A673 (cell line): ENCODE results near the gene TTC9B. TPM values are rescaled to one million over a fixed set of nuclear protein-coding genes. Genes with fewer than 3 reads are reported as not detected.

Experiments used
- BruUV-seq: library from RNA; stranded (reverse); fragments of 400-500 nt; replicated peaks from 2 replicates; lab custom pipeline; 2021; lab: Mats Ljungman, UMichigan
- CTCF ChIA-PET: fragments of 300-600 bp; sonication (Branson Sonifier 250); formaldehyde crosslinking; loops from one replicate; lab custom pipeline; 2022; ENCODE audit warnings: antibody characterized with exemption; lab: Charles Lee
- POLR2A ChIA-PET: fragments of 300-600 bp; sonication (Branson Sonifier 250); formaldehyde crosslinking; loops from one replicate; lab custom pipeline; 2022; ENCODE audit warnings: antibody characterized with exemption; ENCODE audit not compliant: low non-redundant PET; lab: Charles Lee
- DNase-seq: peaks from one replicate; pipeline ENCODE4 v3.0.0-alpha.2; 2015; ENCODE audit warnings: low spot score
- H3K27ac ChIP-seq: fragments of 200-600 bp; sonication (generic); 2 replicates; pipeline ENCODE4 v1.5.1; 2016; ENCODE audit warnings: mixed run types, low read depth, mild to moderate bottlenecking, mixed read lengths, antibody characterized with exemption, low read length; ENCODE audit not compliant: poor library complexity, severe bottlenecking
- H3K27me3 ChIP-seq: fragments of 200-600 bp; sonication (generic); replicated peaks from 2 replicates; pipeline ENCODE4 v1.6.1; 2017; ENCODE audit warnings: mixed run types, low read depth, mild to moderate bottlenecking, mixed read lengths, antibody characterized with exemption, low read length; ENCODE audit not compliant: insufficient read depth, poor library complexity
- H3K36me3 ChIP-seq: fragments of 200-600 bp; sonication (generic); 2 replicates; pipeline ENCODE4 v1.6.1; 2016; ENCODE audit warnings: mixed run types, mild to moderate bottlenecking, mixed read lengths, antibody characterized with exemption, low read length; ENCODE audit not compliant: insufficient read depth, poor library complexity, severe bottlenecking
- H3K4me1 ChIP-seq: fragments of 200-600 bp; sonication (generic); 2 replicates; pipeline ENCODE4 v1.6.1; 2017; ENCODE audit warnings: mixed run types, mild to moderate bottlenecking, mixed read lengths, antibody characterized with exemption, low read length; ENCODE audit not compliant: insufficient read depth, poor library complexity, severe bottlenecking
- H3K4me3 ChIP-seq: fragments of 200-600 bp; sonication (generic); 2 replicates; pipeline ENCODE4 v1.5.1; 2016; ENCODE audit warnings: low read depth, mixed run types, mild to moderate bottlenecking, mixed read lengths, low read length; ENCODE audit not compliant: poor library complexity, severe bottlenecking
- H3K9me3 ChIP-seq: fragments of 200-600 bp; sonication (generic); 2 replicates; pipeline ENCODE4 v1.6.1; 2016; ENCODE audit warnings: mixed run types, low read depth, mild to moderate bottlenecking, mixed read lengths, antibody characterized with exemption, low read length; ENCODE audit not compliant: poor library complexity, severe bottlenecking
- EZH2 ChIP-seq: fragments of 200-600 bp; sonication (generic); IDR thresholded peaks from 2 replicates; pipeline ENCODE4 v1.6.1; 2017; ENCODE audit warnings: borderline replicate concordance, low read depth, mild to moderate bottlenecking, mixed read lengths, antibody characterized with exemption, low read length; ENCODE audit not compliant: poor library complexity, severe bottlenecking
- intact Hi-C: fragments of 100-400 bp; cut with micrococcal nuclease; formaldehyde crosslinking; loops from one replicate; pipeline ENCODE4 v1.10.0; 2022; ENCODE audit not compliant: unreplicated experiment
- total RNA-seq: library from RNA; stranded (reverse); gene quantifications from 2 replicates; pipeline ENCODE4 v1.2.3, GENCODE V29; 2021
- TF ChIP-seq, protein P1 (sequence below): fragments of 300-800, 200-600 bp; sonication (generic); conservative IDR thresholded peaks from 2 replicates; pipeline ENCODE4 v1.5.1; 2017; ENCODE audit warnings: low read depth, mild to moderate bottlenecking, antibody characterized with exemption, low read length, moderate library complexity, mixed read lengths

Gene TTC9B
- total RNA-seq, 1 experiment from 2014 or later, result not detected

- H3K27me3 ChIP-seq, result peaks cover 31% of the 10 kb centered on the region
- H3K27ac ChIP-seq, result no peak overlapping the region
- no peaks in the 10 kb centered on the region for H3K9me3 ChIP-seq
- ChIA-PET POLR2A (no interaction called here), CTCF (no interaction called here)
- no peak overlapping the region for H3K4me3 ChIP-seq
- BruUV-seq, result no TSS peak
- intact Hi-C loops, result loop anchor here (5.0 kb wide), 1 partner anchor 69 kb away; no protein-coding TSS in a partner anchor
- H3K36me3 ChIP-seq, result no peaks in the 10 kb centered on the region
- DNase-seq, result no peak
- H3K4me1 ChIP-seq, result no peaks in the 10 kb centered on the region
- TF ChIP-seq, protein P1, sequence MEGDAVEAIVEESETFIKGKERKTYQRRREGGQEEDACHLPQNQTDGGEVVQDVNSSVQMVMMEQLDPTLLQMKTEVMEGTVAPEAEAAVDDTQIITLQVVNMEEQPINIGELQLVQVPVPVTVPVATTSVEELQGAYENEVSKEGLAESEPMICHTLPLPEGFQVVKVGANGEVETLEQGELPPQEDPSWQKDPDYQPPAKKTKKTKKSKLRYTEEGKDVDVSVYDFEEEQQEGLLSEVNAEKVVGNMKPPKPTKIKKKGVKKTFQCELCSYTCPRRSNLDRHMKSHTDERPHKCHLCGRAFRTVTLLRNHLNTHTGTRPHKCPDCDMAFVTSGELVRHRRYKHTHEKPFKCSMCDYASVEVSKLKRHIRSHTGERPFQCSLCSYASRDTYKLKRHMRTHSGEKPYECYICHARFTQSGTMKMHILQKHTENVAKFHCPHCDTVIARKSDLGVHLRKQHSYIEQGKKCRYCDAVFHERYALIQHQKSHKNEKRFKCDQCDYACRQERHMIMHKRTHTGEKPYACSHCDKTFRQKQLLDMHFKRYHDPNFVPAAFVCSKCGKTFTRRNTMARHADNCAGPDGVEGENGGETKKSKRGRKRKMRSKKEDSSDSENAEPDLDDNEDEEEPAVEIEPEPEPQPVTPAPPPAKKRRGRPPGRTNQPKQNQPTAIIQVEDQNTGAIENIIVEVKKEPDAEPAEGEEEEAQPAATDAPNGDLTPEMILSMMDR, result no peak
- TF ChIP-seq EZH2, result peak; percentile 67
Measured at GRCh38 chr19:40216777-40217026, 1.5 kb downstream of the TTC9B start.

- H3K36me3 ChIP-seq, result no peaks in the 10 kb centered on the region
- intact Hi-C loops, result loop anchor here (5.0 kb wide), 1 partner anchor 69 kb away; no protein-coding TSS in a partner anchor
- ChIA-PET CTCF (interaction anchor here (0.6 to 0.7 kb wide), 2 partner anchors 341 to 354 kb away, joined by 3 to 7 read pairs; no protein-coding TSS in a partner anchor), POLR2A (interaction anchor here (0.7 kb wide), 1 partner anchor 50 kb away, joined by 12 read pairs; no protein-coding TSS in a partner anchor)
- no TSS peak for BruUV-seq
- no peaks in the 10 kb centered on the region for H3K9me3 ChIP-seq
- no peaks in the 10 kb centered on the region for H3K4me1 ChIP-seq
- no peak overlapping the region for H3K27ac ChIP-seq
- H3K27me3 ChIP-seq, result peaks cover 31% of the 10 kb centered on the region
- no peak for DNase-seq
- TF ChIP-seq, protein P1, result no peak
- TF ChIP-seq EZH2, result no peak
- H3K4me3 ChIP-seq, result no peak overlapping the region
Measured at GRCh38 chr19:40216013-40216776, 2.0 kb downstream of the TTC9B start.

- no peaks in the 10 kb centered on the region for H3K9me3 ChIP-seq
- no peaks in the 10 kb centered on the region for H3K36me3 ChIP-seq
- intact Hi-C loops, result loop anchor here (5.0 kb wide), 1 partner anchor 68 kb away; no protein-coding TSS in a partner anchor
- no peak overlapping the region for H3K4me3 ChIP-seq
- no peak for DNase-seq
- no TSS peak for BruUV-seq
- H3K27me3 ChIP-seq, result peaks cover 31% of the 10 kb centered on the region
- no peak overlapping the region for H3K27ac ChIP-seq
- TF ChIP-seq, protein P1, result no peak
- no peak for TF ChIP-seq EZH2
- POLR2A ChIA-PET, result interaction anchor here (0.6 kb wide), 1 partner anchor 75 kb away, joined by 3 read pairs; no protein-coding TSS in a partner anchor
- no peaks in the 10 kb centered on the region for H3K4me1 ChIP-seq
- CTCF ChIA-PET, result no interaction called here
Measured at GRCh38 chr19:40214936-40215335, 3.2 kb downstream of the TTC9B start.
